K562 (cell line): ENCODE results near the gene RRP9. TPM values are rescaled to one million over a fixed set of nuclear protein-coding genes. Genes with fewer than 3 reads are reported as not detected.

Experiments
- ATAC-seq: fragments of 200-7000 bp; cut with Tn5 transposase; 3 replicates; pipeline ENCODE4 v1.9.1; 2020; ENCODE audit warnings: moderate library complexity
- BruUV-seq: library from RNA; stranded (reverse); fragments of 400-500 nt; replicated peaks from 2 replicates; lab custom pipeline; 2021; lab: Mats Ljungman, UMichigan
- CTCF ChIA-PET: fragments of 300-600 bp; formaldehyde crosslinking; extraction: SDS; loops from one replicate; lab custom pipeline; 2021; ENCODE audit warnings: low intra/inter-chr PET ratio; lab: Yijun Ruan, JAX
- POLR2A ChIA-PET: fragments of 300-600, 350-650 bp; sonication (Branson Sonifier 250); formaldehyde crosslinking; extraction: SDS; loops from one replicate; lab custom pipeline; 2021; ENCODE audit warnings: antibody characterized with exemption, inconsistent platforms; lab: Yijun Ruan, JAX
- DNase-seq, 4 experiments: peaks; one replicate each; pipeline versions ENCODE4 v3.0.0 to v3.0.0-alpha.2; 2011 to 2018; ENCODE audit warnings: low spot score in 3 of 4, mixed read lengths in 3 of 4; ENCODE audit errors: extremely low read depth in 1 of 4
- FAIRE-seq: peaks from 2 replicates; lab custom pipeline; 2011; peaks lifted over from hg19 to GRCh38; lab: Jason Lieb, UNC
- H2AFZ ChIP-seq: 2 replicates; pipeline ENCODE4 v1.6.0; 2011; ENCODE audit warnings: low read depth, low read length, control low read depth, inconsistent platforms
- H3K27ac ChIP-seq: fragments of 200-600 bp; 3 replicates; pipeline ENCODE4 v1.8.0; 2011; ENCODE audit warnings: low read depth, mild to moderate bottlenecking, control low read depth, inconsistent platforms, low read length, moderate library complexity, mixed read lengths; ENCODE audit errors: extremely low read depth
- H3K27me3 ChIP-seq, 2 experiments: fragments of 300-600 bp in 1 of 2; 2 replicates in 1 of 2; 3 replicates in 1 of 2; pipeline versions ENCODE4 v1.6.0 to v1.8.0; 2011; ENCODE audit warnings: inconsistent platforms in 2 of 2, low read length in 2 of 2, mild to moderate bottlenecking in 1 of 2, mixed read lengths in 1 of 2, moderate library complexity in 1 of 2; ENCODE audit not compliant: control insufficient read depth in 2 of 2, insufficient read depth in 2 of 2
- H3K36me3 ChIP-seq: fragments of 300-600 bp; 3 replicates; pipeline ENCODE4 v1.8.0; 2011; ENCODE audit warnings: mild to moderate bottlenecking, low read length, inconsistent platforms; ENCODE audit not compliant: control insufficient read depth, insufficient read depth
- H3K4me1 ChIP-seq, 2 experiments: fragments of 200-600 bp in 1 of 2; replicated peaks in 1 of 2; 2 replicates in 1 of 2; 3 replicates in 1 of 2; pipeline versions ENCODE4 v1.5.1 to v1.8.0; 2011; ENCODE audit warnings: inconsistent platforms in 2 of 2, low read length in 2 of 2, mild to moderate bottlenecking in 1 of 2, mixed read lengths in 1 of 2, moderate library complexity in 1 of 2; ENCODE audit not compliant: control insufficient read depth in 2 of 2, insufficient read depth in 2 of 2
- H3K4me2 ChIP-seq: 2 replicates; pipeline ENCODE4 v1.6.1; 2011; ENCODE audit warnings: low read length, control low read depth, inconsistent platforms, mixed read lengths; ENCODE audit not compliant: insufficient read depth
- H3K4me3 ChIP-seq: fragments of 200-600 bp; sonication (generic), shearing (Covaris generic); 2 replicates; pipeline ENCODE4 v1.5.1; 2016; ENCODE audit warnings: control low read depth, inconsistent platforms
- H3K79me2 ChIP-seq: fragments of 200-600 bp; 3 replicates; pipeline ENCODE4 v1.8.0; 2011; ENCODE audit warnings: low read length, inconsistent platforms; ENCODE audit not compliant: control insufficient read depth, insufficient read depth
- H3K9ac ChIP-seq, 2 experiments: 2 replicates each; pipeline versions ENCODE4 v1.6.0 to v1.6.1; 2011; ENCODE audit warnings: low read depth in 2 of 2, low read length in 2 of 2, control low read depth in 1 of 2, inconsistent platforms in 1 of 2, mild to moderate bottlenecking in 1 of 2, mixed read lengths in 1 of 2; ENCODE audit not compliant: insufficient read depth in 1 of 2
- H3K9me1 ChIP-seq: one replicate; pipeline ENCODE4 v1.6.0; 2011; ENCODE audit warnings: inconsistent platforms, mild to moderate bottlenecking, low read length, moderate library complexity; ENCODE audit not compliant: control insufficient read depth, insufficient read depth
- H3K9me3 ChIP-seq: replicated peaks from 2 replicates; pipeline ENCODE4 v1.5.1; 2011; ENCODE audit warnings: low read depth, low read length, inconsistent platforms; ENCODE audit not compliant: control insufficient read depth, insufficient read depth
- H4K20me1 ChIP-seq: replicated peaks from 2 replicates; pipeline ENCODE4 v1.6.1; 2011; ENCODE audit warnings: low read length, inconsistent platforms, mixed read lengths; ENCODE audit not compliant: control insufficient read depth, insufficient read depth
- EP400 ChIP-seq: fragments of 450-650 bp; IDR thresholded peaks from 2 replicates; pipeline ENCODE4 v1.6.1; 2017; ENCODE audit warnings: antibody characterized with exemption, mild to moderate bottlenecking, moderate library complexity
- KDM1A ChIP-seq, 2 experiments: fragments of 450-650 bp; IDR thresholded peaks; 2 replicates each; pipeline ENCODE4 v1.6.1; 2016; ENCODE audit warnings: mild to moderate bottlenecking in 2 of 2
- MLX ChIP-seq, 2 experiments: fragments of 450-650 bp in 1 of 2; sonication (generic) in 1 of 2; formaldehyde crosslinking; conservative IDR thresholded peaks; 2 replicates each; pipeline versions ENCODE4 v1.4.0 to v1.8.1; 2020 to 2022; ENCODE audit warnings: mild to moderate bottlenecking in 1 of 2, missing genetic modification reagents in 1 of 2
- POLR2G ChIP-seq: fragments of 200-400 bp; formaldehyde crosslinking; IDR thresholded peaks from 2 replicates; pipeline ENCODE4 v1.6.1; 2017; ENCODE audit warnings: low read depth, mild to moderate bottlenecking, antibody characterized with exemption, low read length, moderate library complexity
- ZNF436 ChIP-seq: fragments of 250-450, 450-650 bp; sonication (Bioruptor Pico); formaldehyde crosslinking; IDR thresholded peaks from 2 replicates; pipeline ENCODE4 v1.7.0; 2020; ENCODE audit warnings: mild to moderate bottlenecking
- WGBS: fragments of 100-300 bp; shearing (Covaris generic); methylation state at CpG from one replicate; pipeline ENCODE4 v1.1.6; 2016; ENCODE audit warnings: low coverage, mixed read lengths; ENCODE audit not compliant: insufficient coverage; ENCODE audit errors: missing lambda C conversion rate; 5-methylcytosine and 5-hydroxymethylcytosine counted together
- in situ Hi-C: fragments of 300-500 bp; cut with MboI; formaldehyde crosslinking; loops from 4 replicates; pipeline ENCODE4 v1.15.0; 2018; ENCODE audit warnings: inconsistent platforms, mixed read lengths
- intact Hi-C: fragments of 100-400 bp; cut with micrococcal nuclease; formaldehyde crosslinking; loops from 2 replicates; pipeline ENCODE4 v1.14.2; 2022
- polyA plus RNA-seq, 8 experiments: library from polyadenylated mRNA; depleted of rRNA in 4 of 8; stranded (reverse) in 5 of 8; unstranded in 3 of 8; fragments of >200 nt; fragmentation: Nextera tagmentation in 2 of 8; fragmentation: Illumina TruSeq in 1 of 8; extraction: Ambion mirVana in 2 of 8; extraction: Trizol in 1 of 8; gene quantifications; 2 replicates each; pipeline versions ENCODE4 v1.2.1 to v1.2.3, GENCODE V29; 2011 to 2014; ENCODE audit warnings: inconsistent platforms in 1 of 8, missing spikeins in 1 of 8
- total RNA-seq, 7 experiments: library from RNA; depleted of rRNA in 6 of 7; stranded (reverse); fragments of >200 nt in 6 of 7; fragmentation: Illumina TruSeq in 2 of 7; extraction: Trizol in 2 of 7; gene quantifications; 2 replicates each; pipeline versions ENCODE4 v1.2.1 to v1.2.3, GENCODE V29; 2011 to 2021; ENCODE audit warnings: low replicate concordance in 1 of 7

RRP9 gene
- total and polyA plus RNA-seq, 9 of the 15 experiments (the other 6 are each of a cell fraction or from before 2014, with no cell fraction given) = 5.2 to 67.0 (median 45.9) TPM

GRCh38 chr3:51969841-51970240 is 28.1 kb upstream of the RRP9 start:
- Histone ChIP-seq H2AFZ (no peak overlapping the region), H3K9ac (no peak overlapping the region), H3K27me3 (no peaks in the 10 kb centered on the region), H3K36me3 (peaks cover 38% of the 10 kb centered on the region; the same call in 1 of the 3 replicates), H3K4me2 (no peak overlapping the region), H3K27ac (no peak overlapping the region), H3K4me3 (no peak overlapping the region), H3K79me2 (peaks cover 39% of the 10 kb centered on the region), H3K4me1 (peaks cover 11 to 64% of the 10 kb centered on the region in 2 experiments), H3K9me1 (peaks cover 3% of the 10 kb centered on the region), H4K20me1 (0 out of 2 replicates have a peak, but pooled peaks cover 4% of the 10 kb centered on the region), H3K9me3 (no peaks in the 10 kb centered on the region)
- in situ Hi-C loops = no loop called here
- no peak for ATAC-seq
- FAIRE-seq = no peak
- WGBS = 90% methylated on average over 4 of the region's 4 CpGs
- no TSS peak for BruUV-seq
- DNase-seq = no peak
- POLR2A ChIA-PET = interaction anchor here (0.5 to 1.3 kb wide), 3 partner anchors 14 to 254 kb away, joined by 3 read pairs; partner anchors contain the start of gene ACY1
- intact Hi-C loops = no loop called here
- TF ChIP-seq POLR2G (0 out of 2 replicates have a peak, but pooled peaks have one; percentile 26), EP400 (no peak)
- CTCF ChIA-PET = no interaction called here

- H2AFZ ChIP-seq = no peak overlapping the region
- 71% methylated on average over 5 of the region's 6 CpGs for WGBS
- ATAC-seq = no peak
- H3K79me2 ChIP-seq = peaks cover 32% of the 10 kb centered on the region
- H3K4me1 ChIP-seq = peaks cover 4 to 61% of the 10 kb centered on the region in 2 experiments
- TF ChIP-seq MLX (CRISPR knock-in tag; conservative IDR thresholded peaks at IDR 0.05) = no peak
- TF ChIP-seq KDM1A (IDR thresholded peaks at IDR 0.05) = peak in 1 of 2 experiments; percentile 11; a peak in 1 of 4 replicates
- TF ChIP-seq ZNF436 (CRISPR knock-in tag) = no peak
- H4K20me1 ChIP-seq = 0 out of 2 replicates have a peak, but pooled peaks cover 4% of the 10 kb centered on the region
- CTCF ChIA-PET = no interaction called here
- DNase-seq = no peak
- no peak overlapping the region for H3K27ac ChIP-seq
- in situ Hi-C loops (no loop called here), intact Hi-C loops (no loop called here)
- no peaks in the 10 kb centered on the region for H3K9me3 ChIP-seq
- no peak for FAIRE-seq
- H3K36me3 ChIP-seq = peaks cover 38% of the 10 kb centered on the region; the same call in 1 of the 3 replicates
- H3K9me1 ChIP-seq = peaks cover 3% of the 10 kb centered on the region
- H3K27me3 ChIP-seq = no peaks in the 10 kb centered on the region
- H3K4me3 ChIP-seq = no peak overlapping the region
- H3K9ac ChIP-seq = no peak overlapping the region
- POLR2A ChIA-PET = interaction anchor here (0.5 to 1.4 kb wide), 4 partner anchors 9 to 254 kb away, joined by 3 to 5 read pairs (median 3); no protein-coding TSS in a partner anchor
- BruUV-seq = TSS peak; percentile 37
- H3K4me2 ChIP-seq = no peak overlapping the region
Measured at GRCh38 chr3:51968883-51969678, 27.4 kb upstream of the RRP9 start.
